PFSK-1 (cell line): ENCODE data around the gene KLF12.

Experiments used
- POLR2AphosphoS5 ChIP-seq: IDR thresholded peaks from 2 replicates; pipeline ENCODE4 v1.6.1; 2012; ENCODE audit warnings: low read depth, mild to moderate bottlenecking, control low read depth, low read length, moderate library complexity
- SIN3A ChIP-seq: IDR thresholded peaks from 2 replicates; pipeline ENCODE4 v1.6.1; 2012; ENCODE audit warnings: mild to moderate bottlenecking, low read length, moderate library complexity, borderline replicate concordance; ENCODE audit not compliant: insufficient read depth
- TAF1 ChIP-seq: IDR thresholded peaks from 2 replicates; pipeline ENCODE4 v1.6.1; 2012; ENCODE audit warnings: low read length, control low read depth, borderline replicate concordance; ENCODE audit not compliant: insufficient read depth
- TF ChIP-seq, protein P1 (sequence below), 2 experiments: IDR thresholded peaks; 2 replicates each; pipeline versions ENCODE4 v1.6.1 to v1.8.0; 2011 to 2012; ENCODE audit warnings: low read depth in 2 of 2, low read length in 2 of 2, control low read depth in 1 of 2, inconsistent platforms in 1 of 2, mild to moderate bottlenecking in 1 of 2, moderate library complexity in 1 of 2; ENCODE audit not compliant: insufficient read depth in 1 of 2

DNA sequence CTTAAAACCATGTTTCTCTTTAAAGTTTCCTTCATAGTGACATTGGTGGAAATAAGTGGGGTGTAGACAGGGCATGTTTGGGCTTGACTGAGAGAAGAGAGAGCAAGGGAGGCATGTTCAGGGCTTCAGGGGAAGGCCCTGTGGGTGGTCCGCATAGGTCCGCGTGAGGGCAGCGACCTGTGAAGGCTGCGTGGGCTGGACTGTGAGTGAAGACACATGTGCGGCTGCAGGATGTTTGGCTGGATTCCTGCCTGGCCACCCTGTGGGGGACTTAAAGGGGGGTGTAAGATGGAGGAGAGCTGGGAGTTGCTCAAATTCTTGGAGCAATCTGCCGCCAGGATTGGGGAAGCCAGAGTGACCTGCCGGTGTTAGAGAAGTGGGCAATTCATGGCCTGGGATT lies 23.8 kb upstream of the KLF12 start:
- TF ChIP-seq TAF1 (no peak), POLR2AphosphoS5 (no peak), SIN3A (no peak)
- TF ChIP-seq, protein P1, sequence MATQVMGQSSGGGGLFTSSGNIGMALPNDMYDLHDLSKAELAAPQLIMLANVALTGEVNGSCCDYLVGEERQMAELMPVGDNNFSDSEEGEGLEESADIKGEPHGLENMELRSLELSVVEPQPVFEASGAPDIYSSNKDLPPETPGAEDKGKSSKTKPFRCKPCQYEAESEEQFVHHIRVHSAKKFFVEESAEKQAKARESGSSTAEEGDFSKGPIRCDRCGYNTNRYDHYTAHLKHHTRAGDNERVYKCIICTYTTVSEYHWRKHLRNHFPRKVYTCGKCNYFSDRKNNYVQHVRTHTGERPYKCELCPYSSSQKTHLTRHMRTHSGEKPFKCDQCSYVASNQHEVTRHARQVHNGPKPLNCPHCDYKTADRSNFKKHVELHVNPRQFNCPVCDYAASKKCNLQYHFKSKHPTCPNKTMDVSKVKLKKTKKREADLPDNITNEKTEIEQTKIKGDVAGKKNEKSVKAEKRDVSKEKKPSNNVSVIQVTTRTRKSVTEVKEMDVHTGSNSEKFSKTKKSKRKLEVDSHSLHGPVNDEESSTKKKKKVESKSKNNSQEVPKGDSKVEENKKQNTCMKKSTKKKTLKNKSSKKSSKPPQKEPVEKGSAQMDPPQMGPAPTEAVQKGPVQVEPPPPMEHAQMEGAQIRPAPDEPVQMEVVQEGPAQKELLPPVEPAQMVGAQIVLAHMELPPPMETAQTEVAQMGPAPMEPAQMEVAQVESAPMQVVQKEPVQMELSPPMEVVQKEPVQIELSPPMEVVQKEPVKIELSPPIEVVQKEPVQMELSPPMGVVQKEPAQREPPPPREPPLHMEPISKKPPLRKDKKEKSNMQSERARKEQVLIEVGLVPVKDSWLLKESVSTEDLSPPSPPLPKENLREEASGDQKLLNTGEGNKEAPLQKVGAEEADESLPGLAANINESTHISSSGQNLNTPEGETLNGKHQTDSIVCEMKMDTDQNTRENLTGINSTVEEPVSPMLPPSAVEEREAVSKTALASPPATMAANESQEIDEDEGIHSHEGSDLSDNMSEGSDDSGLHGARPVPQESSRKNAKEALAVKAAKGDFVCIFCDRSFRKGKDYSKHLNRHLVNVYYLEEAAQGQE (IDR thresholded peaks at IDR 0.05; ENCODE audit: insufficient read depth in 1 of 2, low read depth in 2 of 2, low read length in 2 of 2): no peak
